HL-60 (cell line): Measurements from ENCODE around the gene PIGX.

ENCODE experiments used
- DNase-seq, 2 experiments: peaks; one replicate each; pipeline ENCODE4 v3.0.0-alpha.2; 2010 to 2020; ENCODE audit warnings: low read depth in 1 of 2, low spot score in 1 of 2
- H3K27ac ChIP-seq: fragments of 250-450 bp; sonication (Bioruptor Pico); replicated peaks from 2 replicates; pipeline ENCODE4 v1.5.1; 2020; ENCODE audit warnings: mild to moderate bottlenecking, moderate library complexity
- H3K27me3 ChIP-seq: fragments of 250-450 bp; sonication (Bioruptor Pico); 2 replicates; pipeline ENCODE4 v1.5.1; 2021; ENCODE audit warnings: mild to moderate bottlenecking, moderate library complexity; ENCODE audit not compliant: insufficient read depth, poor library complexity, severe bottlenecking
- H3K4me3 ChIP-seq: replicated peaks from 2 replicates; pipeline ENCODE4 v1.5.1; 2011; ENCODE audit warnings: mild to moderate bottlenecking, control low read depth, low read length; ENCODE audit not compliant: insufficient read depth
- CTCF ChIP-seq: IDR thresholded peaks from one replicate; pipeline ENCODE4 v1.5.1; 2011; ENCODE audit warnings: low read length, control low read depth, inconsistent platforms; ENCODE audit not compliant: insufficient read depth
- GABPA ChIP-seq: IDR thresholded peaks from 2 replicates; pipeline ENCODE4 v1.6.1; 2012; ENCODE audit warnings: low read depth
- POLR2AphosphoS5 ChIP-seq: IDR thresholded peaks from 2 replicates; pipeline ENCODE4 v1.6.1; 2012; ENCODE audit warnings: low read depth
- REST ChIP-seq: IDR thresholded peaks from 2 replicates; pipeline ENCODE4 v1.6.1; 2012; ENCODE audit warnings: low read depth; ENCODE audit not compliant: insufficient replicate concordance
- SPI1 ChIP-seq: IDR thresholded peaks from 2 replicates; pipeline ENCODE4 v1.6.1; 2012; ENCODE audit warnings: low read depth, mild to moderate bottlenecking, borderline replicate concordance

The PIGX gene

GRCh38 chr3:196735751-196736150 lies 23.6 kb downstream of the PIGX start:
- no peak for DNase-seq
- no peak overlapping the region for H3K4me3 ChIP-seq
- H3K27ac ChIP-seq: no peak overlapping the region
- no peak for TF ChIP-seq POLR2AphosphoS5
- TF ChIP-seq CTCF: no peak
- H3K27me3 ChIP-seq: no peaks in the 10 kb centered on the region

- Histone ChIP-seq H3K4me3 (no peak overlapping the region), H3K27ac (no peak overlapping the region), H3K27me3 (no peaks in the 10 kb centered on the region)
- no peak for DNase-seq
- TF ChIP-seq POLR2AphosphoS5: no peak
- no peak for TF ChIP-seq CTCF
- TF ChIP-seq GABPA: no peak
- TF ChIP-seq REST: no peak
- TF ChIP-seq SPI1: no peak
Observed at GRCh38 chr3:196736670-196737374, 24.6 kb downstream of the PIGX start.

- TF ChIP-seq POLR2AphosphoS5 (no peak), REST (no peak), SPI1 (no peak)
- H3K27me3 ChIP-seq: no peaks in the 10 kb centered on the region
- H3K27ac ChIP-seq: no peak overlapping the region
- H3K4me3 ChIP-seq: no peak overlapping the region
- no peak for DNase-seq
Observed at GRCh38 chr3:196737655-196738054, 25.5 kb downstream of the PIGX start.

- H3K4me3 ChIP-seq: peak within 1 kb of the TSS; percentile 47
- peak within 1 kb of the TSS; percentile 89 for H3K27ac ChIP-seq
- TF ChIP-seq POLR2AphosphoS5: peak; percentile 65; the same call in 1 of the 2 replicates
- TF ChIP-seq SPI1: peak; percentile 53; the same call in 1 of the 2 replicates
- peak; percentile 40 for TF ChIP-seq REST
- TF ChIP-seq CTCF: no peak
- DNase-seq: peak; percentile 82 to 95
- H3K27me3 ChIP-seq: no peaks in the 10 kb centered on the region
Observed at GRCh38 chr3:196739671-196740480, 27.7 kb downstream of the PIGX start, which contains the start of gene PAK2. TSS of gene PAK2 (plus strand) at chr3:196739857. CDS start at chr3:196782647, 42,790 bp downstream.
